Mesenchymal stem cell (in vitro differentiated cells and primary cell): Measurements from ENCODE around the gene PAX5.

Experiments used
- DNase-seq: peaks from one replicate; pipeline ENCODE4 v3.0.0-alpha.2; 2013
- H2AFZ ChIP-seq: one replicate; pipeline ENCODE4 v1.6.1; 2013; ENCODE audit warnings: low read depth, mild to moderate bottlenecking, control low read depth, inconsistent platforms, low read length, moderate library complexity
- H2AK5ac ChIP-seq: 2 replicates; pipeline ENCODE4 v1.6.1; 2013; ENCODE audit warnings: low read length, moderate library complexity, mild to moderate bottlenecking, inconsistent platforms; ENCODE audit not compliant: severe bottlenecking
- H2BK120ac ChIP-seq: one replicate; pipeline ENCODE4 v1.6.1; 2013; ENCODE audit warnings: low read depth, mild to moderate bottlenecking, inconsistent platforms, low read length, moderate library complexity
- H2BK12ac ChIP-seq, 2 experiments: one replicate each; pipeline ENCODE4 v1.6.1; 2013; ENCODE audit warnings: inconsistent platforms in 2 of 2, low read length in 2 of 2, mild to moderate bottlenecking in 2 of 2, moderate library complexity in 2 of 2, control low read depth in 1 of 2
- H2BK15ac ChIP-seq: one replicate; pipeline ENCODE4 v1.6.1; 2013; ENCODE audit warnings: mild to moderate bottlenecking, low read depth, inconsistent platforms; ENCODE audit not compliant: poor library complexity, severe bottlenecking
- H2BK5ac ChIP-seq: 2 replicates; pipeline ENCODE4 v1.6.1; 2013; ENCODE audit warnings: low read depth, mild to moderate bottlenecking, low read length, control low read depth, inconsistent platforms; ENCODE audit not compliant: poor library complexity, severe bottlenecking
- H3K14ac ChIP-seq, 2 experiments: one replicate each; pipeline ENCODE4 v1.6.1; 2013; ENCODE audit warnings: inconsistent platforms in 2 of 2, low read length in 2 of 2, control low read depth in 1 of 2, mild to moderate bottlenecking in 1 of 2, moderate library complexity in 1 of 2
- H3K18ac ChIP-seq, 2 experiments: one replicate each; pipeline ENCODE4 v1.6.1; 2013; ENCODE audit warnings: inconsistent platforms in 2 of 2, low read length in 2 of 2, control low read depth in 1 of 2, low read depth in 1 of 2, mild to moderate bottlenecking in 1 of 2
- H3K23ac ChIP-seq, 2 experiments: one replicate each; pipeline ENCODE4 v1.6.1; 2013; ENCODE audit warnings: inconsistent platforms in 2 of 2, low read length in 2 of 2, mild to moderate bottlenecking in 2 of 2, moderate library complexity in 2 of 2, control low read depth in 1 of 2
- H3K27ac ChIP-seq: 2 replicates; pipeline ENCODE4 v1.5.1; 2013; ENCODE audit warnings: mild to moderate bottlenecking, moderate library complexity, low read length, control low read depth, inconsistent platforms; ENCODE audit not compliant: poor library complexity, severe bottlenecking
- H3K27me3 ChIP-seq, 2 experiments: 2 replicates each; pipeline versions ENCODE4 v1.6.1 to v1.7.0; 2013; ENCODE audit warnings: low read length in 2 of 2, mild to moderate bottlenecking in 2 of 2, moderate library complexity in 2 of 2, control low read depth in 1 of 2, inconsistent platforms in 1 of 2; ENCODE audit not compliant: control insufficient read depth in 1 of 2, insufficient read depth in 1 of 2
- H3K36me3 ChIP-seq, 2 experiments: 2 replicates each; pipeline versions ENCODE4 v1.6.1 to v1.7.0; 2013; ENCODE audit warnings: low read length in 2 of 2, control low read depth in 1 of 2, inconsistent platforms in 1 of 2, low read depth in 1 of 2, mild to moderate bottlenecking in 1 of 2; ENCODE audit not compliant: insufficient read depth in 2 of 2, control insufficient read depth in 1 of 2
- H3K4ac ChIP-seq, 2 experiments: one replicate each; pipeline ENCODE4 v1.6.1; 2013; ENCODE audit warnings: inconsistent platforms in 2 of 2, low read length in 2 of 2, mild to moderate bottlenecking in 2 of 2, moderate library complexity in 2 of 2, control low read depth in 1 of 2, low read depth in 1 of 2
- H3K4me1 ChIP-seq: 2 replicates; pipeline ENCODE4 v1.6.1; 2013; ENCODE audit warnings: low read depth, low read length, control low read depth; ENCODE audit not compliant: control insufficient read depth, insufficient read depth
- H3K4me2 ChIP-seq: 2 replicates; pipeline ENCODE4 v1.6.1; 2013; ENCODE audit warnings: low read length, mild to moderate bottlenecking, inconsistent platforms; ENCODE audit not compliant: poor library complexity, severe bottlenecking
- H3K4me3 ChIP-seq, 2 experiments: 2 replicates each; pipeline versions ENCODE4 v1.5.1 to v1.7.0; 2013; ENCODE audit warnings: low read length in 2 of 2, mild to moderate bottlenecking in 2 of 2, control low read depth in 1 of 2, low read depth in 1 of 2; ENCODE audit not compliant: insufficient read depth in 1 of 2
- H3K79me1 ChIP-seq: replicated peaks from 2 replicates; pipeline ENCODE4 v1.6.1; 2013; ENCODE audit warnings: mild to moderate bottlenecking, control low read depth, low read length, inconsistent platforms; ENCODE audit not compliant: poor library complexity, severe bottlenecking
- H3K9ac ChIP-seq: 2 replicates; pipeline ENCODE4 v1.7.0; 2013; ENCODE audit warnings: mild to moderate bottlenecking, low read length, moderate library complexity
- H3K9me3 ChIP-seq: 2 replicates; pipeline ENCODE4 v1.7.0; 2013; ENCODE audit warnings: mild to moderate bottlenecking, low read length; ENCODE audit not compliant: control insufficient read depth
- H4K8ac ChIP-seq: one replicate; pipeline ENCODE4 v1.6.1; 2013; ENCODE audit warnings: inconsistent platforms, mild to moderate bottlenecking, low read length, moderate library complexity
- H4K91ac ChIP-seq: one replicate; pipeline ENCODE4 v1.6.1; 2013; ENCODE audit warnings: mild to moderate bottlenecking, low read length, inconsistent platforms
- WGBS: methylation state at CpG from one replicate; pipeline ENCODE4 v1.1.7; 2013; ENCODE audit warnings: mixed read lengths; 5-methylcytosine and 5-hydroxymethylcytosine counted together

PAX5 gene

GRCh38 chr9:36796671-36797419 lies 237.2 kb downstream of the PAX5 start:
- Histone ChIP-seq H3K14ac (no peak overlapping the region), H3K4ac (no peak overlapping the region), H4K91ac (no peak overlapping the region), H3K9me3 (peaks cover 19% of the 10 kb centered on the region), H3K18ac (no peak overlapping the region), H4K8ac (no peak overlapping the region), H3K79me1 (no peaks in the 10 kb centered on the region), H2BK12ac (no peak overlapping the region), H2AFZ (no peak overlapping the region), H3K36me3 (no peaks in the 10 kb centered on the region), H3K27ac (no peak overlapping the region), H3K4me3 (no peak overlapping the region), H2AK5ac (no peak overlapping the region), H2BK5ac (no peak overlapping the region), H3K4me2 (no peak overlapping the region), H3K23ac (no peak overlapping the region), H2BK120ac (no peak overlapping the region), H3K27me3 (peaks cover 39 to 67% of the 10 kb centered on the region in 2 experiments), H2BK15ac (no peak overlapping the region), H3K4me1 (no peaks in the 10 kb centered on the region), H3K9ac (no peak overlapping the region)
- 57% methylated on average over 5 of the region's 5 CpGs for WGBS
- no peak for DNase-seq

GRCh38 chr9:36794461-36794860 lies 239.6 kb downstream of the PAX5 start:
- H3K18ac ChIP-seq = no peak overlapping the region
- H3K4ac ChIP-seq = no peak overlapping the region
- H2AFZ ChIP-seq = no peak overlapping the region
- H3K14ac ChIP-seq = no peak overlapping the region
- H2AK5ac ChIP-seq = no peak overlapping the region
- 82% methylated on average over 5 of the region's 5 CpGs for WGBS
- H3K9ac ChIP-seq = no peak overlapping the region
- no peak overlapping the region for H3K4me2 ChIP-seq
- H2BK15ac ChIP-seq = no peak overlapping the region
- peaks cover 43 to 51% of the 10 kb centered on the region in 2 experiments for H3K27me3 ChIP-seq
- no peak overlapping the region for H3K27ac ChIP-seq
- no peaks in the 10 kb centered on the region for H3K36me3 ChIP-seq
- no peak overlapping the region for H2BK12ac ChIP-seq
- H2BK5ac ChIP-seq = no peak overlapping the region
- DNase-seq = no peak
- H3K4me1 ChIP-seq = no peaks in the 10 kb centered on the region
- no peak overlapping the region for H4K91ac ChIP-seq
- peaks cover 19% of the 10 kb centered on the region for H3K9me3 ChIP-seq
- no peak overlapping the region for H3K23ac ChIP-seq
- H3K79me1 ChIP-seq = no peaks in the 10 kb centered on the region
- H4K8ac ChIP-seq = no peak overlapping the region
- H3K4me3 ChIP-seq = no peak overlapping the region
- H2BK120ac ChIP-seq = no peak overlapping the region

- H3K18ac ChIP-seq = no peak overlapping the region
- no peak overlapping the region for H3K9ac ChIP-seq
- H2BK5ac ChIP-seq = no peak overlapping the region
- no peak overlapping the region for H2AFZ ChIP-seq
- no peak overlapping the region for H4K91ac ChIP-seq
- no peak for DNase-seq
- no peak overlapping the region for H2BK12ac ChIP-seq
- no peak overlapping the region for H3K23ac ChIP-seq
- no peak overlapping the region for H2AK5ac ChIP-seq
- no peak overlapping the region for H3K4me2 ChIP-seq
- H2BK120ac ChIP-seq = no peak overlapping the region
- peaks cover 39 to 47% of the 10 kb centered on the region in 2 experiments for H3K27me3 ChIP-seq
- H3K36me3 ChIP-seq = no peaks in the 10 kb centered on the region
- H2BK15ac ChIP-seq = no peak overlapping the region
- H3K4me3 ChIP-seq = no peak overlapping the region
- no peaks in the 10 kb centered on the region for H3K4me1 ChIP-seq
- H3K27ac ChIP-seq = no peak overlapping the region
- H3K79me1 ChIP-seq = no peaks in the 10 kb centered on the region
- no peak overlapping the region for H3K4ac ChIP-seq
- 58% methylated on average over 1 of the region's 2 CpGs for WGBS
- no peak overlapping the region for H3K14ac ChIP-seq
- no peak overlapping the region for H4K8ac ChIP-seq
- H3K9me3 ChIP-seq = peaks cover 19% of the 10 kb centered on the region
Observed at GRCh38 chr9:36793277-36793676, 240.8 kb downstream of the PAX5 start.

- Histone ChIP-seq H4K91ac (no peak overlapping the region), H3K79me1 (no peaks in the 10 kb centered on the region), H3K27ac (no peak overlapping the region), H3K14ac (no peak overlapping the region), H3K18ac (no peak overlapping the region), H2BK120ac (no peak overlapping the region), H2AK5ac (no peak overlapping the region), H3K4me2 (no peak overlapping the region), H2BK15ac (no peak overlapping the region), H3K9me3 (peaks cover 19% of the 10 kb centered on the region), H3K23ac (no peak overlapping the region), H2BK12ac (no peak overlapping the region), H3K4me3 (no peak overlapping the region), H3K27me3 (peaks cover 46 to 58% of the 10 kb centered on the region in 2 experiments), H2AFZ (no peak overlapping the region), H2BK5ac (no peak overlapping the region), H3K36me3 (no peaks in the 10 kb centered on the region), H4K8ac (no peak overlapping the region), H3K4ac (no peak overlapping the region), H3K9ac (no peak overlapping the region), H3K4me1 (no peaks in the 10 kb centered on the region)
- no peak for DNase-seq
- whole genome bisulfite sequencing = 72% methylated on average over 9 of the region's 9 CpGs
Observed at GRCh38 chr9:36791222-36791950, 242.7 kb downstream of the PAX5 start.
